ENCODE results near the gene ITIH5. TPM values are rescaled to one million over a fixed set of nuclear protein-coding genes. Genes with fewer than 3 reads are reported as not detected.

Gene ITIH5
- total RNA-seq, 1 donor from 2014 or later = 19.4 TPM

DNA sequence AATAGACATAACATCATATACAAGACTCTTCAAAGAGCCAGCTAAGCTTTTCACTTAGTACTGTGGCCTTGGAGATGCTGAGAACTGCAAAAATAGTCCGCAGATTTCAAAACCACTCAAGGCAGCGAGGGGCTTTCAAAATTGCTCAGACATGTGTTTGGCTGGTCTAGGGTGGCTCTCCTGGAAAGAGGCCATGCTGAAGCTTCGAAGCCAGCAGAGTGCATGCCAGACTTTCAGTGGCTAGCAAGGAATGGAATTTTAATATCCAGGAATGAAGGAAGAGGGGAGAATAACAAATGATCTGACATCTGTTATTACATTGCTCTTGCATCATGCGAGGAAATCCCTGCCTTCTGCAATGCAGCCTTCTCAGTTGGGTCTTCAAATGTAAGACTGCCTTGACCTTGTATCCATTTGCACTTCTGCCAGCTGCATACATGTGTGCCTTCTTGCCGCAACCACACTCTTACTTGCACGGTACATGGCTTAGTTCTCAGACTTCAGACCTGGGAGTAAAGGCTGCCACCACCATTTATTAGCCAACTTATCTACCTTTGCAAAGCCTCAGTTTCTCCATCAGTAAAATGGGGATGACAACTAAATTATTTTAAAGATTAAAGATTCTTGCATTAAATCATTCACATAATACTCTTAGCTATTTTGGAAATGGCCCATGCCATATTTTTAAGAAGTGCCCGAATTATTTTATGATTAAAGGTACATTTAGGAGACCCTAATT lies 55.9 kb downstream of the ITIH5 start:
- no peaks in the 10 kb centered on the region for H3K27me3 ChIP-seq
- no peaks in the 10 kb centered on the region for H3K4me1 ChIP-seq
- intact Hi-C loops (cut with DNase I) = no loop called here
- no peak for DNase-seq (ENCODE audit: low spot score in 2 of 2)
- H3K27ac ChIP-seq = no peak overlapping the region
- no peak for TF ChIP-seq CTCF (IDR thresholded peaks at IDR 0.05)
- no peaks in the 10 kb centered on the region for H3K9me3 ChIP-seq
- no peaks in the 10 kb centered on the region for H3K36me3 ChIP-seq
- no peak overlapping the region for H3K4me3 ChIP-seq

GRCh38 chr10:7610026-7610425 lies 56.7 kb downstream of the ITIH5 start:
- no peak for TF ChIP-seq CTCF (IDR thresholded peaks at IDR 0.05)
- Histone ChIP-seq H3K4me1 (no peaks in the 10 kb centered on the region), H3K36me3 (no peaks in the 10 kb centered on the region), H3K9me3 (no peaks in the 10 kb centered on the region), H3K27me3 (no peaks in the 10 kb centered on the region), H3K27ac (no peak overlapping the region), H3K4me3 (no peak overlapping the region)
- intact Hi-C loops (cut with DNase I) = no loop called here
- no peak for DNase-seq (ENCODE audit: low spot score in 2 of 2)

- Histone ChIP-seq H3K4me3 (no peak overlapping the region), H3K36me3 (no peaks in the 10 kb centered on the region), H3K9me3 (no peaks in the 10 kb centered on the region), H3K27ac (no peak overlapping the region), H3K27me3 (no peaks in the 10 kb centered on the region), H3K4me1 (no peaks in the 10 kb centered on the region)
- intact Hi-C loops (cut with DNase I) = no loop called here
- DNase-seq (ENCODE audit: low spot score in 2 of 2) = no peak
- no peak for TF ChIP-seq CTCF (IDR thresholded peaks at IDR 0.05)
Measured at GRCh38 chr10:7609556-7609955, 57.2 kb downstream of the ITIH5 start.

- TF ChIP-seq CTCF (IDR thresholded peaks at IDR 0.05) = no peak
- intact Hi-C loops (cut with DNase I) = no loop called here
- H3K4me3 ChIP-seq = no peak overlapping the region
- no peaks in the 10 kb centered on the region for H3K9me3 ChIP-seq
- H3K36me3 ChIP-seq = no peaks in the 10 kb centered on the region
- H3K27ac ChIP-seq = no peak overlapping the region
- no peaks in the 10 kb centered on the region for H3K27me3 ChIP-seq
- no peak for DNase-seq (ENCODE audit: low spot score in 2 of 2)
- H3K4me1 ChIP-seq = no peaks in the 10 kb centered on the region
Measured at GRCh38 chr10:7608001-7608400, 58.8 kb downstream of the ITIH5 start.

DNA sequence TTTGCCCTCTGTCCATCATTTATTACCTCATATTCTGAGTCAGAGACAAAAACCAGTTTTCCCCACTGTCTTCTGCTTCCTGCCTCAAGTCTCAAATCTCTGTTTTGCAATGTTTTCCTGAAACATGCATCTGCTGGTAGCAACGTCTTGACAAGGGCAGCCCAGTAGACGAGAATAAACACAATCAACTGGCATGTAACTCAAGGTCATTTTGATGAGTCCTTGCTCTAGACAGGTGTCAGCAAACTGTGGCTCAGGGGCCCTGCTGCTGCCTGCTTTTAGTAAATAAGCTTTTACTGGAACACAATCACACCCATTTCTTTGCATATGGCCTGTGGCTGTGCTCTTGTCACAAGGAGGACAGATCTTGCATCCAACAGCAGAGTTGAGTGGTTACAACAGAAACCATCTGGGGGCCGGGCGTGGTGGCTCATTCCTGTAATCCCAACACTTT lies 59.8 kb downstream of the ITIH5 start:
- H3K27ac ChIP-seq = no peak overlapping the region
- intact Hi-C loops (cut with DNase I) = no loop called here
- no peaks in the 10 kb centered on the region for H3K27me3 ChIP-seq
- no peak overlapping the region for H3K4me3 ChIP-seq
- H3K4me1 ChIP-seq = no peaks in the 10 kb centered on the region
- DNase-seq (ENCODE audit: low spot score in 2 of 2) = no peak
- no peaks in the 10 kb centered on the region for H3K9me3 ChIP-seq
- H3K36me3 ChIP-seq = no peaks in the 10 kb centered on the region
- TF ChIP-seq CTCF (IDR thresholded peaks at IDR 0.05) = no peak
